NCI-H2081 (cell line): Measurements from ENCODE around the gene CYP4F2.
"Not testable (repeated sequence)": the region's sequence is repeated elsewhere in the genome, so short reads cannot be mapped to it uniquely, and the experiment has no call there.

ENCODE experiments used
- DNase-seq, 2 experiments: peaks; one replicate each; lab custom pipeline; 2025; lab: John Stamatoyannopoulos, UW

CYP4F2 gene

GRCh38 chr19:15900032-15900431 is 2.2 kb upstream of the CYP4F2 start:
- not testable (repeated sequence) for DNase-seq

- DNase-seq = not testable (repeated sequence)
Observed at GRCh38 chr19:15899561-15899960, 1.7 kb upstream of the CYP4F2 start.

- no peak for DNase-seq
Observed at GRCh38 chr19:15897026-15897737, 692 bp downstream of the CYP4F2 start.

- no peak for DNase-seq
Observed at GRCh38 chr19:15895876-15896430, 1.9 kb downstream of the CYP4F2 start.

GRCh38 chr19:15894359-15894758 is 3.5 kb downstream of the CYP4F2 start:
- no peak for DNase-seq

GRCh38 chr19:15893477-15893876 is 4.4 kb downstream of the CYP4F2 start:
- no peak for DNase-seq

GRCh38 chr19:15892012-15892411 is 5.9 kb downstream of the CYP4F2 start:
- DNase-seq = no peak

- DNase-seq = no peak
Observed at GRCh38 chr19:15891434-15891833, 6.4 kb downstream of the CYP4F2 start.

GRCh38 chr19:15889339-15889738 is 8.5 kb downstream of the CYP4F2 start:
- not testable (repeated sequence) for DNase-seq

GRCh38 chr19:15885919-15886318 is 12.0 kb downstream of the CYP4F2 start:
- DNase-seq = no peak

- no peak for DNase-seq
Observed at GRCh38 chr19:15885167-15885566, 12.7 kb downstream of the CYP4F2 start.

- DNase-seq = not testable (repeated sequence)
Observed at GRCh38 chr19:15883329-15883728, 14.5 kb downstream of the CYP4F2 start.

- DNase-seq = no peak
Observed at GRCh38 chr19:15874821-15875474, 22.9 kb downstream of the CYP4F2 start.

GRCh38 chr19:15873771-15874170 is 24.1 kb downstream of the CYP4F2 start:
- DNase-seq = not testable (repeated sequence)

- no peak for DNase-seq
Observed at GRCh38 chr19:15871570-15871969, 26.3 kb downstream of the CYP4F2 start.

GRCh38 chr19:15869873-15870272 is 28.0 kb downstream of the CYP4F2 start:
- no peak for DNase-seq

- DNase-seq = peak in 1 of 2 experiments; percentile 5
Observed at GRCh38 chr19:15869109-15869555, 28.7 kb downstream of the CYP4F2 start.

GRCh38 chr19:15866636-15867035 is 31.2 kb downstream of the CYP4F2 start:
- DNase-seq = no peak

GRCh38 chr19:15864824-15865223 is 33.0 kb downstream of the CYP4F2 start:
- DNase-seq = no peak

GRCh38 chr19:15863272-15863671 is 34.6 kb downstream of the CYP4F2 start:
- DNase-seq = no peak

GRCh38 chr19:15862444-15862843 is 35.4 kb downstream of the CYP4F2 start:
- no peak for DNase-seq

GRCh38 chr19:15860522-15860921 is 37.4 kb downstream of the CYP4F2 start:
- no peak for DNase-seq

- no peak for DNase-seq
Observed at GRCh38 chr19:15859187-15859586, 38.7 kb downstream of the CYP4F2 start.
